G401 (cell line): ENCODE data around the gene PWWP3B. TPM values are rescaled to one million over a fixed set of nuclear protein-coding genes. Genes with fewer than 3 reads are reported as not detected.
"Not testable (repeated sequence)": the region's sequence is repeated elsewhere in the genome, so short reads cannot be mapped to it uniquely, and the experiment has no call there.

Experiments
- DNase-seq: peaks from one replicate; pipeline ENCODE4 v3.0.0-alpha.2; 2015; ENCODE audit warnings: low spot score
- in situ Hi-C: cut with HindIII; loops from 2 replicates; pipeline ENCODE4 v1.10.0; 2016; ENCODE audit warnings: low sequenced_read_pairs, mixed read lengths
- total RNA-seq: library from RNA; depleted of rRNA; stranded (reverse); fragments of >200 nt; shearing (Covaris generic); gene quantifications from 2 replicates; pipeline ENCODE4 v1.2.3, GENCODE V29; 2014; rRNA removed

Gene PWWP3B
- not detected in 2 replicates for total RNA-seq

GRCh38 chrX:106168107-106168506 lies at the start of gene PWWP3B:
TSS of gene PWWP3B (plus strand) at chrX:106168305. CDS start at chrX:106205433, 37,128 bp downstream.
- in situ Hi-C loops: no loop called here
- no peak for DNase-seq

- no peak for DNase-seq
- in situ Hi-C loops: no loop called here
These were observed 29.1 kb upstream of the PWWP3B start for GRCh38 chrX:106139048-106139447.

- no peak for DNase-seq
- in situ Hi-C loops: no loop called here
These were observed 23.1 kb upstream of the PWWP3B start for GRCh38 chrX:106144755-106145639.

- in situ Hi-C loops: no loop called here
- DNase-seq: no peak
These were observed 17.4 kb upstream of the PWWP3B start for GRCh38 chrX:106150701-106151100.

- in situ Hi-C loops: no loop called here
These were observed 8.2 kb upstream of the PWWP3B start for GRCh38 chrX:106159861-106160282.

GRCh38 chrX:106170318-106170717 lies 2.2 kb downstream of the PWWP3B start:
- no peak for DNase-seq
- in situ Hi-C loops: no loop called here

More at GRCh38 chrX:106159861-106160282, 8.2 kb upstream of the PWWP3B start:
- no peak for DNase-seq

GRCh38 chrX:106171293-106171820 lies 3.3 kb downstream of the PWWP3B start:
- in situ Hi-C loops: no loop called here
- DNase-seq: no peak

- no peak for DNase-seq
- in situ Hi-C loops: no loop called here
These were observed 9.2 kb downstream of the PWWP3B start for GRCh38 chrX:106177106-106177981.

- in situ Hi-C loops: no loop called here
- no peak for DNase-seq
These were observed 9.8 kb downstream of the PWWP3B start for GRCh38 chrX:106177982-106178321.

- in situ Hi-C loops: no loop called here
These were observed 10.7 kb downstream of the PWWP3B start for GRCh38 chrX:106178826-106179225.

GRCh38 chrX:106183685-106184084 lies 15.6 kb downstream of the PWWP3B start:
- in situ Hi-C loops, DNase-seq: not testable (repeated sequence)

More at GRCh38 chrX:106178826-106179225, 10.7 kb downstream of the PWWP3B start:
- no peak for DNase-seq

- DNase-seq: no peak
- in situ Hi-C loops: no loop called here
These were observed 33.5 kb downstream of the PWWP3B start for GRCh38 chrX:106201502-106202178.

- in situ Hi-C loops: no loop called here
- DNase-seq: no peak
These were observed 35.2 kb downstream of the PWWP3B start for GRCh38 chrX:106203315-106203714.

GRCh38 chrX:106208154-106208553 lies 40.0 kb downstream of the PWWP3B start:
- DNase-seq: no peak
- in situ Hi-C loops: no loop called here

Other genes starting within 250 kb of the PWWP3B start
- not detected in 2 replicates for gene SERPINA7, start 129.6 kb upstream of the PWWP3B start, total RNA-seq